A549 (cell line): Measurements from ENCODE around the gene BICRAL.

Experiments
- HDAC2 ChIP-seq: fragments of 200-600 bp; sonication (generic); IDR thresholded peaks from 2 replicates; pipeline ENCODE4 v1.6.1; 2016
- JUN ChIP-seq, 2 experiments: fragments of >200 bp; sonication (Bioruptor Twin); formaldehyde crosslinking; IDR thresholded peaks; 2 replicates in 1 of 2; 3 replicates in 1 of 2; pipeline ENCODE4 v1.6.1; 2016 to 2017
- MYC ChIP-seq: IDR thresholded peaks from 2 replicates; pipeline ENCODE4 v1.6.1; 2012; ENCODE audit warnings: mild to moderate bottlenecking, inconsistent platforms, low read length, improper control_type of control experiment, borderline replicate concordance
- POLR2A ChIP-seq: IDR thresholded peaks from 2 replicates; pipeline ENCODE4 v1.6.1; 2012; ENCODE audit warnings: mild to moderate bottlenecking, low read length
- POLR2AphosphoS2 ChIP-seq: conservative IDR thresholded peaks from 2 replicates; pipeline ENCODE4 v1.6.1; 2012; ENCODE audit warnings: low read length, improper control_type of control experiment, inconsistent platforms

- no peak for TF ChIP-seq JUN (IDR thresholded peaks at IDR 0.05)
- TF ChIP-seq MYC: no peak
- TF ChIP-seq HDAC2: no peak
- TF ChIP-seq POLR2AphosphoS2: no peak
- TF ChIP-seq POLR2A: no peak
These were observed 129.5 kb downstream of the BICRAL start for GRCh38 chr6:42911171-42912021.
